NT2/D1 (cell line): ENCODE results near the gene LRIG2.

Experiments used
- YY1 ChIP-seq: IDR thresholded peaks from 2 replicates; pipeline ENCODE4 v1.6.1; 2011; ENCODE audit not compliant: insufficient read length, insufficient read depth
- ZNF274 ChIP-seq: IDR thresholded peaks from 2 replicates; pipeline ENCODE4 v1.6.1; 2011; ENCODE audit warnings: mild to moderate bottlenecking, low read depth, low read length

- no peak for TF ChIP-seq ZNF274
- no peak for TF ChIP-seq YY1
These were observed 68.9 kb downstream of the LRIG2 start for GRCh38 chr1:113141650-113142473.
